Activated CD4-positive, alpha-beta T cell treated with anti-CD3 and anti-CD28 coated beads for 36 hours (primary cell): ENCODE results near the gene ARSG. TPM values are rescaled to one million over a fixed set of nuclear protein-coding genes. Genes with fewer than 3 reads are reported as not detected.
"Not testable (repeated sequence)": the region's sequence is repeated elsewhere in the genome, so short reads cannot be mapped to it uniquely, and the experiment has no call there.

Source experiments
- ATAC-seq: fragments of 200-7000 bp; cut with Tn5 transposase; one replicate; pipeline ENCODE4 v1.10.0; 2021; ENCODE audit warnings: mild to moderate bottlenecking, moderate library complexity
- CTCF ChIA-PET: fragments of 350-600 bp; sonication (Branson Sonifier 250); formaldehyde crosslinking; loops from one replicate; lab custom pipeline; 2021; ENCODE audit warnings: antibody characterized with exemption; lab: Charles Lee
- POLR2A ChIA-PET: fragments of 350-600 bp; sonication (Branson Sonifier 250); formaldehyde crosslinking; loops from one replicate; lab custom pipeline; 2021; ENCODE audit warnings: antibody characterized with exemption, inconsistent platforms; lab: Charles Lee
- DNase-seq: peaks from one replicate; pipeline ENCODE4 v3.0.0-alpha.2; 2020
- H3K27ac Mint-ChIP-seq: one replicate; pipeline ENCODE4 v1.8.0; 2021; ENCODE audit warnings: mixed read lengths
- H3K27me3 Mint-ChIP-seq: one replicate; pipeline ENCODE4 v1.8.0; 2021; ENCODE audit warnings: mixed read lengths
- H3K36me3 Mint-ChIP-seq: one replicate; pipeline ENCODE4 v1.8.0; 2021; ENCODE audit warnings: low read depth, mixed read lengths
- H3K4me1 Mint-ChIP-seq: one replicate; pipeline ENCODE4 v1.8.0; 2021; ENCODE audit warnings: mixed read lengths
- H3K4me3 Mint-ChIP-seq: one replicate; pipeline ENCODE4 v1.8.0; 2021; ENCODE audit warnings: mild to moderate bottlenecking, moderate library complexity, mixed read lengths
- H3K9me3 Mint-ChIP-seq: one replicate; pipeline ENCODE4 v1.8.0; 2021; ENCODE audit warnings: low read depth, mixed read lengths
- intact Hi-C, 2 experiments: fragments of 100-400 bp; cut with DNase I in 1 of 2; cut with micrococcal nuclease in 1 of 2; formaldehyde crosslinking; loops; one replicate each; pipeline versions ENCODE4 v1.14.2 to v1.15.1; 2022 to 2024; cut with DNase I, micrococcal nuclease
- total RNA-seq, 2 experiments: library from RNA; stranded (reverse); gene quantifications; one replicate each; pipeline ENCODE4 v1.2.3, GENCODE V29; 2021

The ARSG gene
- total RNA-seq, 2 experiments from 2014 or later = 7.8 to 10.9 TPM

DNA sequence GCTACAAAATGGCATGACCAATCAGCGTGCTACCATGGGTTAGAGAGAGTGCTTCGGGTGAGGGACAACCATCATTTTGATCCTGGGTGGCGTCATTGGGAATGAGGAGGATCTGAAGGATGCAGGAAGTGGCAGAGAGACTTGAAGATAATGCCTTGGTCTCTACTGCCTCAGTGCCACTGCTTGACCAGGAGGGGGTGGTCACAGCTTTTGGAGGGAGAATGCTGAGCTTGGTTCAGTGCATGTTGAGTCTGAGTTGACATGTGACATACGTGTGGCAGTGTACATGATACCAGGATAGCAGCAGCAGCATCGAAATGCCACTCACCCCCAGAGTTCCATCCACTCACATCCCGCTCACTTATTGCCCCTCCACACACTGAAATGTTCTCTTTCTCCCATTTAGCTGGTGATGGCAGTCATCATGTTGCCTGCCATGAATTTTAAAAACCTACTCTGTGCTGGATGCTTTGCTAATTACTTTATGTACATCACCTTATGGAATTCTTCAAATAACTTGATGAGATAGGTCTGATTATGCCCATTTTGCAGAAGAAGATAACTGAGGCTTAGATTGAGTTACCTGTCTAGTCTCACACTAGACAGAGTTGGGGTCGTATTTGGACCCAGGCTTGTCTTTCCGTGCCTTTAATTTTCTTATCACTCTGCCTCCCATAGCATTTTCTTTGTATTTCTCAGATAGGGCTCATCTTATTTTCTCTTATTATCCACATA, 36.7 kb downstream of the ARSG start:
- Mint-ChIP-seq H3K27me3 (no peaks in the 10 kb centered on the region), H3K36me3 (peaks cover 5% of the 10 kb centered on the region), H3K4me1 (peaks cover 11% of the 10 kb centered on the region), H3K4me3 (no peak overlapping the region), H3K27ac (no peak overlapping the region), H3K9me3 (peaks cover 3% of the 10 kb centered on the region)
- DNase-seq (no peak), ATAC-seq (no peak)
- ChIA-PET CTCF (no interaction called here), POLR2A (no interaction called here)
- intact Hi-C loops = no loop called here

DNA sequence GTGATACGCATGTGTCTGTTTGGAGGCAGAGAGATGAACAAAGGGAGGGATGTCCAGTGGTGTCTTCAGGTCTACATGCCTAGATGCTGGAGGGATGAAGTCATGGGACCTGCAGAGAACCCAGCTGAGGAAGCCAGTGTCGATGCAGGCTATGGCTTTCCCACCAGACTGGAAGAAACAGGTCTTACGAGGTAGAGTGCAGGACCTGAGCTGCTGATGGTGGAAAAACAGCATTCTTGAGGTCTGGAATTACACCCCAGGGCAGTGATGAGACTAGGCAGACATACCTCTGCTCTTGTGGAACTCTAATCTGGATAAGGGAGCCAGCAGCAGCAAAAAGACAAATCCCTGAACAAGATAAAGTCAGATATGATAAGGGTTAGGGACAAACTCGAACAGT, 37.4 kb downstream of the ARSG start:
- H3K36me3 Mint-ChIP-seq = peaks cover 5% of the 10 kb centered on the region
- intact Hi-C loops = no loop called here
- ChIA-PET CTCF (interaction anchor here (0.7 to 1.6 kb wide), 2 partner anchors 11 to 48 kb away, joined by 3 to 5 read pairs; no protein-coding TSS in a partner anchor), POLR2A (no interaction called here)
- no peak for DNase-seq
- peaks cover 11% of the 10 kb centered on the region for H3K4me1 Mint-ChIP-seq
- H3K27ac Mint-ChIP-seq = no peak overlapping the region
- ATAC-seq = no peak
- H3K4me3 Mint-ChIP-seq = no peak overlapping the region
- H3K27me3 Mint-ChIP-seq = no peaks in the 10 kb centered on the region
- H3K9me3 Mint-ChIP-seq = peaks cover 3% of the 10 kb centered on the region

DNA sequence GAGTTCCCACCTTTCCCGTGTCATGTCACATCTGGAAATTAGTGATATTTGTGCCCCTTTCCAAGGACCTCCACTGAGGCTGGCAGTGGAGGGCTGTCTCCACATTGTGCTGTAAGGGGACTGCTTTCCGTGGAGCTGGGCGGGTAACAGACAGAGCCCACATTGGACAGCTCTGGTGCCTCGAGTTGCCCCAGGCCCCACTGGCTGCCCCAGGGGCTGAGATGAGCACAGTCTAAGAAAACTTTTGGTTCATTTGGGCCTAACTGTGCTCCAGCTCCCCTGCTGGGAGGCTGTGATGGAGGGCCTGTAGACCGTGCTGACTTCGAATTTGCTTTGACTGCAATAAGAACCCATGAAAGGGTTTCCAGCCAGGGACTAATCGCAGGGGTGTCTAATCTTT, 38.0 kb downstream of the ARSG start:
- ATAC-seq (no peak), DNase-seq (no peak)
- ChIA-PET CTCF (interaction anchor here (0.7 to 1.6 kb wide), 3 partner anchors 11 to 48 kb away, joined by 3 to 7 read pairs (median 5); no protein-coding TSS in a partner anchor), POLR2A (no interaction called here)
- Mint-ChIP-seq H3K27ac (no peak overlapping the region), H3K36me3 (peaks cover 5% of the 10 kb centered on the region), H3K9me3 (peaks cover 3% of the 10 kb centered on the region), H3K4me3 (no peak overlapping the region), H3K4me1 (peaks cover 7% of the 10 kb centered on the region), H3K27me3 (no peaks in the 10 kb centered on the region)
- intact Hi-C loops = no loop called here

DNA sequence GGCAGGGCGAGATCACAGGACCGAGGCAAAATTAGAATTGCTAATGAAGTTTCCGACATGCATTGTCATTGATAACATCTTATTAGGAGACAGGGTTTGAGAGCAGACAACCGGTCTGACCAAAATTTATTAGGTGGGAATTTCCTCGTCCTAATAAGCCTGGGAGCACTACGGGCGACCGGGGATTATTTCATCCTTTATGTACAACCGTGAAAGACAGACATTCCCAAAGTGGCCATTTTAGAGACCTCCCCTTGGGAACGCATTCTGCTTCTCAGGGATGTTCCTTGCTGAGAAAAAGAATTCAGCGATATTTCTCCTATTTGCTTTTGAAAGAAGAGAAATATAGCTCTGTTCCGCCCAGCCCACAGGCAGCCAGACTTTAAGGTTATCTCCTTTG, 40.6 kb downstream of the ARSG start:
- POLR2A ChIA-PET, H3K27ac Mint-ChIP-seq, DNase-seq, H3K27me3 Mint-ChIP-seq, H3K4me1 Mint-ChIP-seq, intact Hi-C loops, H3K9me3 Mint-ChIP-seq, H3K4me3 Mint-ChIP-seq, ATAC-seq, H3K36me3 Mint-ChIP-seq: not testable (repeated sequence)
- CTCF ChIA-PET = interaction anchor here (1.3 kb wide), 1 partner anchor 18 kb away, joined by 3 read pairs; no protein-coding TSS in a partner anchor

DNA sequence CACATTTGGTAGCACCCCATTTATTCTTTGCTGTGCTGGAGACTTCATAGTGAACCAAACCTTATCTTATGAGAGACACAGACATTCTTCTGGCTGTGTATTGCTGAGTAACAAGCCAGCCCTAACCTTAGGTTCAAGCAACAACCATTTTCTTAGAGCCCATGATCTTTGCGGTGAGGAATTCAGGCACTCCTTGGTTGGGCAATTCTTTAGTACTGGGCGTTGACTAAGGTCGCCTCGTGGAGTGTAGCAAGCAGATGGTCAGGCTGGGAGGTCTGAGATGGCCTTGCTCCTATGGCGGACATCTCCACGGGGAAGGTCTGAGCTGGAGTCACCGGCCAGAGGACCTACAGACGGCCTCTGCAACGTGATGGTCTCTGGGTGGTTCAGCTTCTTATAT, 43.1 kb downstream of the ARSG start:
- no peak for ATAC-seq
- no peak overlapping the region for H3K27ac Mint-ChIP-seq
- no peak overlapping the region for H3K4me3 Mint-ChIP-seq
- intact Hi-C loops = no loop called here
- DNase-seq = no peak
- H3K9me3 Mint-ChIP-seq = peaks cover 3% of the 10 kb centered on the region
- peaks cover 5% of the 10 kb centered on the region for H3K36me3 Mint-ChIP-seq
- H3K4me1 Mint-ChIP-seq = no peaks in the 10 kb centered on the region
- ChIA-PET POLR2A (no interaction called here), CTCF (no interaction called here)
- H3K27me3 Mint-ChIP-seq = no peaks in the 10 kb centered on the region

DNA sequence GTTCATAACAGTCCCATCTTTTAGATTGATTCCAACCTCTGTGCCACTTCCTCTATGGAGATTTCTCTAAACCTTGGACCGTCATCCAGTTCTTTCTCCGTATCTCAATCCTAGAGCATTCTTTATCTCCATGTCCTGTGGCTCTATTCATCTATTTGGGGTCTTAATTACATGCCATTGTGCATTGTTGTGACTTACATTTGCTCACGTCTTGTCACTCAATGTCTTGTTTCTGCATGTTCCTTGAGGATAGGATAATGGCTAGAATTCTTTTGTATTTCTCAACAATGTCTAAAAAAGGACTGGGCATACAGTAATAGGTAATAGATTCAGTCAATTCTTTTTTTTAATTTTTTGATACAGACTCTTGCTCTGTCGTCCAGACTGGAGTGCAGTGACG, 50.2 kb downstream of the ARSG start:
- Mint-ChIP-seq H3K27ac (no peak overlapping the region), H3K4me1 (peaks cover 35% of the 10 kb centered on the region), H3K27me3 (no peaks in the 10 kb centered on the region), H3K4me3 (no peak overlapping the region), H3K36me3 (peaks cover 3% of the 10 kb centered on the region), H3K9me3 (no peaks in the 10 kb centered on the region)
- intact Hi-C loops = no loop called here
- DNase-seq (no peak), ATAC-seq (no peak)
- ChIA-PET CTCF (interaction anchor here (0.6 to 1.8 kb wide), 4 partner anchors 11 to 95 kb away, joined by 3 to 4 read pairs (median 3); no protein-coding TSS in a partner anchor), POLR2A (no interaction called here)

DNA sequence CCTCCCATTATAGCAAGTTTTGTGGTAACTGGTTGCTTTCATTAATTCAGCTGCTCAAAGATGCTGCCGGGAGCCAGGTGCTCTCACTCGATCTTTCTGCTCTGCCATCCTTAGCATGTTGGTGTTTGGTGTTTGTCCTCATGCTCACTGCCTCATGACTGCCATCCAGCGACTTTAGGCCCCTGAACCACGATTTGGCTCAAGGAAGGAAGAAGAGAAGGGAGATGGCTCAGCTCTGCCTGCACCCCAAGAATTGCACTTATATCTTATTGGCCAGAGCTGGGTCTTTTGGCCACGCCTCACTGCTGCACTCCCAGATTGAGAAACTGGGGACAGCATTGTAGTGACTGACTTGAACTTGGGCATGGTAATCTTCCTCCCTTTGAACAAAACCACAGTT, 52.7 kb downstream of the ARSG start:
- Mint-ChIP-seq H3K27me3 (no peaks in the 10 kb centered on the region), H3K4me1 (peaks cover 58% of the 10 kb centered on the region), H3K9me3 (no peaks in the 10 kb centered on the region), H3K27ac (peak overlapping the region; percentile 67), H3K4me3 (no peak overlapping the region), H3K36me3 (peaks cover 15% of the 10 kb centered on the region)
- ChIA-PET POLR2A (no interaction called here), CTCF (interaction anchor here (0.6 to 1.2 kb wide), 3 partner anchors 12 to 100 kb away, joined by 3 to 4 read pairs (median 3); no protein-coding TSS in a partner anchor)
- ATAC-seq = no peak
- intact Hi-C loops = no loop called here
- DNase-seq = no peak

DNA sequence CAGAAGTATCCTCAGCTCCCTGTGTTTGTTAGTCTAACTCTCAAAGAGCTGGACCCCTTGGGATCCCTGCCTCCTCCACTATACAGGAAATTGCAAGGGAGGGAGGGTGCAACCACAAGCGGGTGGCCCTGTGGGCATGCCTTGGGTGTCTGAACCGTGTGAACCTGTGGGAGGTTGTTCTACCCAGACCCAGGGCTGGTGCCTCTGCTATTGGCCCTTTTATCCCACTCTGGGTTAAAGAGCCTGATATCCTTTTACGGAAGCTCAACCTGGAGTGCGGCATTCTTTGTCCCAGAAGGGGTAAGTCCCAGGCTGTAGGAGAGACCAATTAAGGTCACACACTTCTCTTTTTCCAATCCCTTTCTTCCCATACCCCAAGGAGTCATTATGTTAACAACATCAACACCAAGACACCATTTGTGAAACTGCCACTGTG, 53.4 kb downstream of the ARSG start:
- Mint-ChIP-seq H3K36me3 (peaks cover 15% of the 10 kb centered on the region), H3K4me1 (peaks cover 62% of the 10 kb centered on the region), H3K9me3 (no peaks in the 10 kb centered on the region), H3K27me3 (no peaks in the 10 kb centered on the region), H3K4me3 (no peak overlapping the region), H3K27ac (peak overlapping the region; percentile 67)
- DNase-seq (peak; percentile 44), ATAC-seq (no peak)
- intact Hi-C loops = loop anchor here in 1 of 2 experiments (5.0 kb wide), 2 partner anchors 93 to 118 kb away; no protein-coding TSS in a partner anchor
- ChIA-PET POLR2A (no interaction called here), CTCF (interaction anchor here (0.6 to 1.2 kb wide), 5 partner anchors 11 to 93 kb away, joined by 3 to 4 read pairs (median 3); no protein-coding TSS in a partner anchor)

DNA sequence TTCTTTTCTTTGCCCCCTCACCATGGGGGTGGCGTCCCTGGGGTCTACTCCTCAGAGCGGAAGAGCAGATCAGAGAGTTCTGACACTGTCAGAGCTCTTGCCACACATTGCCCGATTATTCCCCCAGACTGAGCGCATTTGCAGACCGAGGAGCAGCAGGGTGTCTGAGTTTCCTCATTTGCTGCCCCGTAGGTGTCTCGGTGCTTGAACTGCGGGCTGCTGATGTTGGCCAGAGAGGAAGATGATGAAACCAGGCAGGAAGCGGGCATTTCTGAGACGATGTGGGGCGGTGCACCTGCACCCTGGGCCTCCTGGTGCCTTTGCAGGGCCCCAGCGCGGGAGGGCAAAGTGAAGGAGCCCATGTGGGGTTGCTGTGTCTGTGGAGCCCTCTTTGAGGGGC, 55.2 kb downstream of the ARSG start:
- intact Hi-C loops = loop anchor here (1.0 to 5.0 kb wide), 7 partner anchors 10 to 116 kb away; partner anchors contain the start of genes ARSG (in 1 of the 2) and SLC16A6 (in 1 of the 2)
- DNase-seq = peak; percentile 88
- no peaks in the 10 kb centered on the region for H3K27me3 Mint-ChIP-seq
- peaks cover 15% of the 10 kb centered on the region for H3K36me3 Mint-ChIP-seq
- peak overlapping the region; percentile 79 for H3K4me3 Mint-ChIP-seq
- H3K9me3 Mint-ChIP-seq = no peaks in the 10 kb centered on the region
- ATAC-seq = peak; percentile 84
- ChIA-PET CTCF (interaction anchor here (0.9 kb wide), 1 partner anchor 54 kb away, joined by 4 read pairs; no protein-coding TSS in a partner anchor), POLR2A (interaction anchor here (0.6 kb wide), 1 partner anchor 265 kb away, joined by 3 read pairs; no protein-coding TSS in a partner anchor)
- peaks cover 67% of the 10 kb centered on the region for H3K4me1 Mint-ChIP-seq
- H3K27ac Mint-ChIP-seq = peak overlapping the region; percentile 100

DNA sequence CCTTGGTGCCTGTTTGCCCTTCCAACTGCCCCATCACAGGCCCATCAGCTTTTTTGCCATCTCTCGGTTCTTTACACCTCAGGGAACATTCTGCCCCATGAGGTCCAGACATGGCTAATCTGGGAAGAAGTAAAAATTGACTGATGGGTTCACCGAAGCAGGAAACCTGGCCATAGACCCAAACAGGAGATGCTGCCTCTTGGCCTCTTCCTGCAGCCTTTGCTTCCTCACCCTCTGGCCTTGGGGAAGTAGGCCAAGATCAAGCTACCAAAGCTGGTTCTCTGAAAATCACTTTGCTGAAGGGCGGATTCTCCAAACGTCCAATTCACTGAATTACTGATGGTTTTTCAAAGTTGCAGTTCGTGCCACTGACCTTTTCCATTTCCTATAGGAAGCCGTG, 56.1 kb downstream of the ARSG start:
- POLR2A ChIA-PET = no interaction called here

DNA sequence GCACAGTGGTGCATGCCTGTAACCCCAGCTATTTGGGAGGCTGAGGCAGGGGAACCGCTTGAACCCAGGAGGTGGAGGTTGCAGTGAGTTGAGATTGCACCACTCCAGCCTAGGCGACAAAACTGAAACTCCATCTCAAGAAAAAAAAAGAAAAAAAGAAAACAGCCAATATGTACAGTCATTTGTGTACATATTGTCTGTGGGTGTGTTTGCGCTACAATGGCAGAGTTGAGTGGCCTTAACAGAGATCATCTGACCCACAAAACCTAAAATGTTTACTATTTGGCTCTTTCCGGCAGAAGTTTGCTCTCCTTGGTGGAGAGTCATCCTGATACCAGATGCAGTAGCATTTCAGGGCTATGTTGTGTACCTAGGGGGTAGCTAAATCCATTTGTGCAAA, 57.9 kb downstream of the ARSG start:
- DNase-seq (peak; percentile 43), ATAC-seq (peak; percentile 59)
- ChIA-PET POLR2A (interaction anchor here (0.6 kb wide), 1 partner anchor 22 kb away, joined by 4 read pairs; no protein-coding TSS in a partner anchor), CTCF (interaction anchor here (0.7 to 1.6 kb wide), 3 partner anchors 26 to 87 kb away, joined by 3 to 5 read pairs (median 5); no protein-coding TSS in a partner anchor)
- Mint-ChIP-seq H3K27me3 (no peaks in the 10 kb centered on the region), H3K4me1 (peaks cover 80% of the 10 kb centered on the region), H3K4me3 (no peak overlapping the region), H3K27ac (peak overlapping the region; percentile 29), H3K9me3 (no peaks in the 10 kb centered on the region), H3K36me3 (peaks cover 15% of the 10 kb centered on the region)
- intact Hi-C loops = loop anchor here in 1 of 2 experiments (5.0 kb wide), 2 partner anchors 88 to 113 kb away; no protein-coding TSS in a partner anchor

More for the DNA sequence above, 56.1 kb downstream of the ARSG start:
- CTCF ChIA-PET = interaction anchor here (0.5 to 0.9 kb wide), 3 partner anchors 11 to 746 kb away, joined by 3 to 4 read pairs (median 3); no protein-coding TSS in a partner anchor
- intact Hi-C loops = loop anchor here (2.0 to 5.0 kb wide), 5 partner anchors 35 to 115 kb away; partner anchors contain the start of genes ARSG (in 1 of the 2) and SLC16A6 (in 1 of the 2)
- Mint-ChIP-seq H3K4me1 (peaks cover 76% of the 10 kb centered on the region), H3K9me3 (no peaks in the 10 kb centered on the region), H3K36me3 (peaks cover 15% of the 10 kb centered on the region), H3K4me3 (peak overlapping the region; percentile 79), H3K27ac (peak overlapping the region; percentile 100), H3K27me3 (no peaks in the 10 kb centered on the region)
- ATAC-seq (no peak), DNase-seq (no peak)
